Breast epithelium (tissue), 3 donors: ENCODE data around the gene MINDY3.

Experiments
- CTCF ChIP-seq, 3 donors: fragments of 450-650 bp; IDR thresholded peaks; one replicate each; pipeline ENCODE4 v1.5.1; 2016 to 2017; ENCODE audit warnings: antibody characterized with exemption in 3 of 3, mild to moderate bottlenecking in 3 of 3, moderate library complexity in 3 of 3
- POLR2A ChIP-seq: fragments of 450-650 bp; IDR thresholded peaks from one replicate; pipeline ENCODE4 v1.6.1; 2016; ENCODE audit warnings: antibody characterized with exemption, mild to moderate bottlenecking, moderate library complexity

- TF ChIP-seq CTCF (IDR thresholded peaks at IDR 0.05) (no peak), POLR2A (no peak)
Measured at GRCh38 chr10:15809450-15809849, 50.9 kb downstream of the MINDY3 start.
